ENCODE results near the gene DYNLT4.
"Not testable (repeated sequence)": the region's sequence is repeated elsewhere in the genome, so short reads cannot be mapped to it uniquely, and the experiment has no call there.

Gene DYNLT4

GRCh38 chr1:44786841-44787426, 20.2 kb downstream of the DYNLT4 start:
- no peak for DNase-seq

GRCh38 chr1:44786138-44786840, 20.9 kb downstream of the DYNLT4 start:
- peak; percentile 17 to 38 for DNase-seq

GRCh38 chr1:44785501-44786137, 21.5 kb downstream of the DYNLT4 start:
- no peak for DNase-seq

- DNase-seq, result no peak
These were observed 22.1 kb downstream of the DYNLT4 start for GRCh38 chr1:44785029-44785380.

- DNase-seq, result peak in 1 of 2 donors; percentile 0
These were observed 22.8 kb downstream of the DYNLT4 start for GRCh38 chr1:44784094-44785028.

GRCh38 chr1:44783697-44784093, 23.5 kb downstream of the DYNLT4 start:
- peak in 1 of 2 donors; percentile 0 for DNase-seq

GRCh38 chr1:44780583-44781121, 26.5 kb downstream of the DYNLT4 start:
- no peak for DNase-seq

GRCh38 chr1:44778705-44779576, 28.2 kb downstream of the DYNLT4 start:
- no peak for DNase-seq

GRCh38 chr1:44777969-44778635, 29.0 kb downstream of the DYNLT4 start:
- DNase-seq, result no peak

GRCh38 chr1:44777547-44777946, 29.6 kb downstream of the DYNLT4 start:
- no peak for DNase-seq

- DNase-seq, result no peak
These were observed 30.5 kb downstream of the DYNLT4 start for GRCh38 chr1:44776730-44777068.

GRCh38 chr1:44775930-44776729, 31.0 kb downstream of the DYNLT4 start:
- DNase-seq, result peak in 1 of 2 donors; percentile 3

GRCh38 chr1:44775078-44775929, 31.8 kb downstream of the DYNLT4 start, which contains the start of gene RPS8:
Gene RPS8 (plus strand): TSS chr1:44775540. CDS start chr1:44775597, 57 bp downstream.
- DNase-seq, result peak; percentile 69 to 94

- DNase-seq, result not testable (repeated sequence)
These were observed 40.7 kb downstream of the DYNLT4 start for GRCh38 chr1:44766421-44766820.

- DNase-seq, result no peak
These were observed 46.3 kb downstream of the DYNLT4 start for GRCh38 chr1:44760876-44761275.

GRCh38 chr1:44759077-44759476, 48.1 kb downstream of the DYNLT4 start:
- DNase-seq, result no peak

GRCh38 chr1:44757420-44757819, 49.7 kb downstream of the DYNLT4 start:
- DNase-seq, result no peak
